T-cell (primary cell): ENCODE data around the gene UBAP1L. TPM values are rescaled to one million over a fixed set of nuclear protein-coding genes. Genes with fewer than 3 reads are reported as not detected.
A peak's percentile ranks its signal among the peaks of the same experiment; 100 is the strongest.

Experiments
- ATAC-seq, 4 experiments: fragments of 200-7000 bp in 3 of 4; fragments of 150-1000 bp in 1 of 4; cut with Tn5 transposase; replicated peaks in 1 of 4; 1 replicate in 3 of 4; 2 replicates in 1 of 4; pipeline ENCODE4 v1.10.0; 2021; ENCODE audit warnings: moderate library complexity in 3 of 4, mild to moderate bottlenecking in 2 of 4, moderate number of reproducible peaks in 1 of 4
- CTCF ChIA-PET, 2 donors: fragments of 300-600 bp; sonication (Branson Sonifier 250); formaldehyde crosslinking; loops; one replicate each; lab custom pipeline; 2022; ENCODE audit warnings: antibody characterized with exemption in 2 of 2; lab: Charles Lee
- POLR2A ChIA-PET, 2 donors: fragments of 300-600 bp; sonication (Branson Sonifier 250); formaldehyde crosslinking; loops; one replicate each; lab custom pipeline; 2022; ENCODE audit warnings: antibody characterized with exemption in 2 of 2; lab: Charles Lee
- DNase-seq, 35 experiments: peaks; one replicate each; pipeline versions ENCODE4 v3.0.0 to v3.0.0-alpha.2; 2013 to 2023
- H3K27ac ChIP-seq: one replicate; pipeline ENCODE4 v1.5.1; 2013; ENCODE audit warnings: low read length
- H3K27me3 ChIP-seq, 2 experiments: replicated peaks in 1 of 2; 1 replicate in 1 of 2; 2 replicates in 1 of 2; pipeline versions ENCODE4 v1.6.1 to v1.7.0; 2013; ENCODE audit warnings: low read length in 1 of 2, mixed read lengths in 1 of 2; ENCODE audit not compliant: control insufficient read depth in 2 of 2, insufficient read depth in 2 of 2; ENCODE audit errors: extremely low read depth in 1 of 2
- H3K36me3 ChIP-seq, 2 donors: 1 replicate in 1 of 2; 2 replicates in 1 of 2; pipeline versions ENCODE4 v1.6.1 to v1.7.0; 2013; ENCODE audit warnings: low read length in 1 of 2; ENCODE audit not compliant: control insufficient read depth in 2 of 2, insufficient read depth in 1 of 2; ENCODE audit errors: extremely low read depth in 1 of 2
- H3K4me1 ChIP-seq, 2 experiments: 1 replicate in 1 of 2; 2 replicates in 1 of 2; pipeline versions ENCODE4 v1.6.1 to v1.7.0; 2013; ENCODE audit warnings: low read length in 2 of 2, mixed read lengths in 1 of 2; ENCODE audit not compliant: insufficient read depth in 2 of 2, control insufficient read depth in 1 of 2; ENCODE audit errors: extremely low read depth in 1 of 2
- H3K4me3 ChIP-seq, 2 donors: 1 replicate in 1 of 2; 2 replicates in 1 of 2; pipeline versions ENCODE4 v1.5.1 to v1.7.0; 2013; ENCODE audit warnings: mild to moderate bottlenecking in 2 of 2, low read length in 1 of 2, moderate library complexity in 1 of 2; ENCODE audit not compliant: control insufficient read depth in 1 of 2; ENCODE audit errors: extremely low read depth in 1 of 2
- H3K9me3 ChIP-seq: 2 replicates; pipeline ENCODE4 v1.7.0; 2013
- H3K27ac Mint-ChIP-seq, 2 donors: one replicate each; pipeline ENCODE4 v1.8.0; 2020 to 2021; ENCODE audit warnings: mild to moderate bottlenecking in 2 of 2, mixed read lengths in 2 of 2
- H3K27me3 Mint-ChIP-seq, 2 donors: one replicate each; pipeline ENCODE4 v1.8.0; 2021 to 2022; ENCODE audit warnings: mixed read lengths in 2 of 2
- H3K36me3 Mint-ChIP-seq: one replicate; pipeline ENCODE4 v1.8.0; 2021; ENCODE audit warnings: mixed read lengths
- H3K4me1 Mint-ChIP-seq, 3 donors: one replicate each; pipeline ENCODE4 v1.8.0; 2020 to 2022; ENCODE audit warnings: mixed read lengths in 3 of 3, mild to moderate bottlenecking in 1 of 3
- H3K4me3 Mint-ChIP-seq, 3 donors: one replicate each; pipeline ENCODE4 v1.8.0; 2020 to 2022; ENCODE audit warnings: mild to moderate bottlenecking in 3 of 3, mixed read lengths in 3 of 3, moderate library complexity in 3 of 3
- H3K9me3 Mint-ChIP-seq, 3 donors: one replicate each; pipeline ENCODE4 v1.8.0; 2020 to 2022; ENCODE audit warnings: mixed read lengths in 3 of 3
- WGBS: methylation state at CpG from one replicate; pipeline ENCODE4 v1.1.5; 2013; ENCODE audit warnings: missing lambda C conversion rate; ENCODE audit not compliant: insufficient coverage; 5-methylcytosine and 5-hydroxymethylcytosine counted together
- total RNA-seq, 35 experiments: library from RNA in 6 of 35; stranded (reverse) in 6 of 35; fragments of 120-200 nt in 1 of 35; gene quantifications; one replicate each; pipeline versions ENCODE4 v1.2.1 to v1.2.4 and lab custom pipeline; 2013 to 2026

UBAP1L gene
- total RNA-seq, 5 donors from 2014 or later (not counting 1 experiment from before 2014, with no cell fraction given), result 12.5 to 15.1 (median 13.2) TPM

GRCh38 chr15:65069779-65070546 is 45.0 kb downstream of the UBAP1L start:
- DNase-seq (no peak), ATAC-seq (no peak)
- peaks cover 0 to 9% of the 10 kb centered on the region in 2 experiments for H3K4me1 ChIP-seq
- Mint-ChIP-seq H3K27ac (no peak overlapping the region), H3K4me1 (peaks cover 8 to 11% (median 10%) of the 10 kb centered on the region in 3 donors), H3K4me3 (no peak overlapping the region), H3K36me3 (no peaks in the 10 kb centered on the region), H3K9me3 (no peaks in the 10 kb centered on the region), H3K27me3 (peaks cover 27 to 41% of the 10 kb centered on the region in 2 donors)
- ChIA-PET POLR2A (interaction anchor here (0.5 to 0.6 kb wide), 2 partner anchors 385 to 637 kb away, joined by 3 to 7 read pairs; no protein-coding TSS in a partner anchor), CTCF (no interaction called here)
- H3K9me3 ChIP-seq, result no peaks in the 10 kb centered on the region
- peaks cover 5 to 41% of the 10 kb centered on the region in 2 experiments for H3K27me3 ChIP-seq
- H3K27ac ChIP-seq, result no peak overlapping the region
- no peaks in the 10 kb centered on the region for H3K36me3 ChIP-seq
- 85% methylated on average over 4 of the region's 5 CpGs for whole genome bisulfite sequencing
- no peak overlapping the region for H3K4me3 ChIP-seq

GRCh38 chr15:65069179-65069578 is 45.8 kb downstream of the UBAP1L start:
- Mint-ChIP-seq H3K27me3 (peaks cover 28 to 46% of the 10 kb centered on the region in 2 donors), H3K4me1 (peaks cover 8 to 11% (median 10%) of the 10 kb centered on the region in 3 donors), H3K4me3 (no peak overlapping the region), H3K36me3 (no peaks in the 10 kb centered on the region), H3K27ac (no peak overlapping the region), H3K9me3 (no peaks in the 10 kb centered on the region)
- no peak overlapping the region for H3K4me3 ChIP-seq
- DNase-seq, result no peak
- ATAC-seq, result no peak
- no peak overlapping the region for H3K27ac ChIP-seq
- no peaks in the 10 kb centered on the region for H3K36me3 ChIP-seq
- H3K9me3 ChIP-seq, result no peaks in the 10 kb centered on the region
- ChIA-PET POLR2A (no interaction called here), CTCF (no interaction called here)
- 63% methylated on average over 1 of the region's 1 CpG for WGBS
- peaks cover 5 to 42% of the 10 kb centered on the region in 2 experiments for H3K27me3 ChIP-seq
- H3K4me1 ChIP-seq, result peaks cover 0 to 9% of the 10 kb centered on the region in 2 experiments

- Mint-ChIP-seq H3K4me3 (peak overlapping the region in 1 of 3 donors; percentile 65), H3K27me3 (peaks cover 33 to 50% of the 10 kb centered on the region in 2 donors), H3K9me3 (no peaks in the 10 kb centered on the region), H3K4me1 (peaks cover 8 to 11% (median 10%) of the 10 kb centered on the region in 3 donors), H3K27ac (no peak overlapping the region), H3K36me3 (no peaks in the 10 kb centered on the region)
- DNase-seq (no peak), ATAC-seq (no peak)
- H3K27me3 ChIP-seq, result peaks cover 5 to 46% of the 10 kb centered on the region in 2 experiments
- H3K9me3 ChIP-seq, result no peaks in the 10 kb centered on the region
- H3K4me3 ChIP-seq, result no peak overlapping the region
- H3K36me3 ChIP-seq, result no peaks in the 10 kb centered on the region
- peaks cover 0 to 9% of the 10 kb centered on the region in 2 experiments for H3K4me1 ChIP-seq
- no peak overlapping the region for H3K27ac ChIP-seq
- CTCF ChIA-PET, result interaction anchor here in 1 of 2 donors (0.6 kb wide), 1 partner anchor 677 kb away, joined by 3 read pairs; no protein-coding TSS in a partner anchor
- POLR2A ChIA-PET, result no interaction called here
- no CpG with 5 or more reads among the region's 3 CpGs for WGBS
Measured at GRCh38 chr15:65068403-65068788, 46.6 kb downstream of the UBAP1L start.

- Mint-ChIP-seq H3K9me3 (no peaks in the 10 kb centered on the region), H3K36me3 (no peaks in the 10 kb centered on the region), H3K27me3 (peaks cover 33 to 53% of the 10 kb centered on the region in 2 donors), H3K4me3 (peak within 1 kb of the TSS in 2 of 3 donors; percentile 7 to 65), H3K27ac (no peak within 1 kb of the TSS), H3K4me1 (peaks cover 8 to 11% (median 10%) of the 10 kb centered on the region in 3 donors)
- H3K36me3 ChIP-seq, result no peaks in the 10 kb centered on the region
- POLR2A ChIA-PET, result no interaction called here
- CTCF ChIA-PET, result interaction anchor here in 1 of 2 donors (0.6 kb wide), 1 partner anchor 676 kb away, joined by 3 read pairs; no protein-coding TSS in a partner anchor
- H3K4me3 ChIP-seq, result no peak within 1 kb of the TSS
- H3K9me3 ChIP-seq, result no peaks in the 10 kb centered on the region
- peaks cover 5 to 49% of the 10 kb centered on the region in 2 experiments for H3K27me3 ChIP-seq
- no peak for DNase-seq
- H3K27ac ChIP-seq, result no peak within 1 kb of the TSS
- no peak for ATAC-seq
- 17% methylated on average over 59 of the region's 66 CpGs for WGBS
- peaks cover 0 to 9% of the 10 kb centered on the region in 2 experiments for H3K4me1 ChIP-seq
Measured at GRCh38 chr15:65067645-65068402, 47.2 kb downstream of the UBAP1L start, which contains the start of gene RASL12. Gene RASL12 (minus strand): TSS chr15:65067991. CDS start chr15:65067835, 156 bp downstream.

GRCh38 chr15:65067317-65067644 is 47.7 kb downstream of the UBAP1L start:
- H3K27ac Mint-ChIP-seq, result no peak overlapping the region
- POLR2A ChIA-PET, result no interaction called here
- no peaks in the 10 kb centered on the region for H3K9me3 Mint-ChIP-seq
- H3K27ac ChIP-seq, result no peak overlapping the region
- ATAC-seq (no peak), DNase-seq (no peak)
- no peak overlapping the region for H3K4me3 ChIP-seq
- H3K4me3 Mint-ChIP-seq, result peak overlapping the region in 2 of 3 donors; percentile 7 to 65
- peaks cover 5 to 49% of the 10 kb centered on the region in 2 experiments for H3K27me3 ChIP-seq
- H3K4me1 ChIP-seq, result peaks cover 0 to 9% of the 10 kb centered on the region in 2 experiments
- H3K27me3 Mint-ChIP-seq, result peaks cover 33 to 53% of the 10 kb centered on the region in 2 donors
- H3K4me1 Mint-ChIP-seq, result peaks cover 8 to 11% (median 10%) of the 10 kb centered on the region in 3 donors
- H3K36me3 Mint-ChIP-seq, result no peaks in the 10 kb centered on the region
- WGBS, result 46% methylated on average over 7 of the region's 8 CpGs
- no peaks in the 10 kb centered on the region for H3K9me3 ChIP-seq
- H3K36me3 ChIP-seq, result no peaks in the 10 kb centered on the region
- CTCF ChIA-PET, result no interaction called here
